CD4-positive, alpha-beta T cell treated with Interleukin-4 for 4 hours (primary cell): ENCODE measurements around the gene FAM136A.
A peak's percentile ranks its signal among the peaks of the same experiment; 100 is the strongest.
"Not testable (repeated sequence)": the region's sequence is repeated elsewhere in the genome, so short reads cannot be mapped to it uniquely, and the experiment has no call there.

Experiments used
- DNase-seq: peaks from one replicate; pipeline ENCODE4 v3.0.0-alpha.2; 2020

Gene FAM136A

GRCh38 chr2:70283500-70284191, 18.2 kb downstream of the FAM136A start:
- no peak for DNase-seq

GRCh38 chr2:70282439-70282838, 19.4 kb downstream of the FAM136A start:
- no peak for DNase-seq

- DNase-seq: no peak
Measured at GRCh38 chr2:70280242-70280798, 21.5 kb downstream of the FAM136A start.

GRCh38 chr2:70270323-70270722, 31.5 kb downstream of the FAM136A start:
- no peak for DNase-seq

- not testable (repeated sequence) for DNase-seq
Measured at GRCh38 chr2:70269422-70270302, 32.2 kb downstream of the FAM136A start.

- DNase-seq: not testable (repeated sequence)
Measured at GRCh38 chr2:70266925-70267324, 34.9 kb downstream of the FAM136A start.

- no peak for DNase-seq
Measured at GRCh38 chr2:70261501-70261900, 40.4 kb downstream of the FAM136A start.

- DNase-seq: no peak
Measured at GRCh38 chr2:70258532-70258875, 43.4 kb downstream of the FAM136A start.

GRCh38 chr2:70255637-70256314, 46.1 kb downstream of the FAM136A start:
- no peak for DNase-seq

GRCh38 chr2:70250434-70250833, 51.4 kb downstream of the FAM136A start:
- DNase-seq: no peak

GRCh38 chr2:70248181-70248847, 53.6 kb downstream of the FAM136A start, which contains the start of gene TIA1:
TSS of gene TIA1 (minus strand) at chr2:70248628. CDS start at chr2:70248430, 198 bp downstream.
- DNase-seq: peak; percentile 99

GRCh38 chr2:70247364-70248180, 54.3 kb downstream of the FAM136A start:
- no peak for DNase-seq
